ENCODE results near the gene DHRS7B. TPM values are rescaled to one million over a fixed set of nuclear protein-coding genes. Genes with fewer than 3 reads are reported as not detected.

DHRS7B gene
- total and polyA plus RNA-seq, 4 donors: 8.1 to 21.8 (median 18.2) TPM

- H3K9me3 ChIP-seq (ENCODE audit: control insufficient read depth, low read length): no peaks in the 10 kb centered on the region
- H3K36me3 ChIP-seq (ENCODE audit: control insufficient read depth in 1 of 2, insufficient read depth in 2 of 2, low read length in 1 of 2): peaks cover 0 to 1% of the 10 kb centered on the region in 2 donors
- intact Hi-C loops (cut with DNase I): loop anchor here in 1 of 2 donors (5.0 kb wide), 1 partner anchor 38 kb away; the partner anchor contains the start of gene TMEM11
- no peaks in the 10 kb centered on the region for H3K4me1 ChIP-seq (ENCODE audit: control insufficient read depth in 1 of 2, insufficient read depth in 2 of 2, low read length in 2 of 2)
- no peaks in the 10 kb centered on the region for H3K27me3 ChIP-seq (ENCODE audit: control insufficient read depth in 1 of 2, insufficient read depth in 2 of 2, low read length in 1 of 2)
- DNase-seq (no peak), ATAC-seq (ENCODE audit: low FRiP score) (no peak)
- no peak overlapping the region for H3K4me3 ChIP-seq (ENCODE audit: low read length in 2 of 2)
- WGBS, 2 donors: 6 to 18% methylated on average over 8 of the region's 8 CpGs
- peak overlapping the region in 1 of 2 donors; percentile 42 for H3K27ac ChIP-seq (ENCODE audit: low read depth in 1 of 2, low read length in 2 of 2)
These were observed 47.4 kb downstream of the DHRS7B start for GRCh38 chr17:21174186-21174585.

- peak in 1 of 2 donors; percentile 61 for DNase-seq
- peak overlapping the region in 1 of 2 donors; percentile 64 for H3K27ac ChIP-seq (ENCODE audit: low read depth in 1 of 2, low read length in 2 of 2)
- H3K4me1 ChIP-seq (ENCODE audit: control insufficient read depth in 1 of 2, insufficient read depth in 2 of 2, low read length in 2 of 2): no peaks in the 10 kb centered on the region
- intact Hi-C loops (cut with DNase I): loop anchor here in 1 of 2 donors (5.0 kb wide), 1 partner anchor 38 kb away; the partner anchor contains the start of gene TMEM11
- no peak overlapping the region for H3K4me3 ChIP-seq (ENCODE audit: low read length in 2 of 2)
- H3K27me3 ChIP-seq (ENCODE audit: control insufficient read depth in 1 of 2, insufficient read depth in 2 of 2, low read length in 1 of 2): no peaks in the 10 kb centered on the region
- H3K9me3 ChIP-seq (ENCODE audit: control insufficient read depth, low read length): no peaks in the 10 kb centered on the region
- 42 to 54% methylated on average over 7 of the region's 7 CpGs for WGBS, 2 donors
- H3K36me3 ChIP-seq (ENCODE audit: control insufficient read depth in 1 of 2, insufficient read depth in 2 of 2, low read length in 1 of 2): peaks cover 0 to 1% of the 10 kb centered on the region in 2 donors
- no peak for ATAC-seq (ENCODE audit: low FRiP score)
These were observed 47.9 kb downstream of the DHRS7B start for GRCh38 chr17:21174713-21175112.

- peaks cover 0 to 1% of the 10 kb centered on the region in 2 donors for H3K36me3 ChIP-seq (ENCODE audit: control insufficient read depth in 1 of 2, insufficient read depth in 2 of 2, low read length in 1 of 2)
- no peaks in the 10 kb centered on the region for H3K4me1 ChIP-seq (ENCODE audit: control insufficient read depth in 1 of 2, insufficient read depth in 2 of 2, low read length in 2 of 2)
- no peaks in the 10 kb centered on the region for H3K27me3 ChIP-seq (ENCODE audit: control insufficient read depth in 1 of 2, insufficient read depth in 2 of 2, low read length in 1 of 2)
- no peak overlapping the region for H3K4me3 ChIP-seq (ENCODE audit: low read length in 2 of 2)
- 84% methylated on average over 12 of the region's 12 CpGs for WGBS, 2 donors
- intact Hi-C loops (cut with DNase I): no loop called here
- no peak for DNase-seq
- no peaks in the 10 kb centered on the region for H3K9me3 ChIP-seq (ENCODE audit: control insufficient read depth, low read length)
- H3K27ac ChIP-seq (ENCODE audit: low read depth in 1 of 2, low read length in 2 of 2): no peak overlapping the region
- no peak for ATAC-seq (ENCODE audit: low FRiP score)
These were observed 50.1 kb downstream of the DHRS7B start for GRCh38 chr17:21176773-21177395.

- DNase-seq (peak in 1 of 2 donors; percentile 35), ATAC-seq (ENCODE audit: low FRiP score) (no peak)
- WGBS, 2 donors: 93 to 94% methylated on average over 8 of the region's 8 CpGs
- no peak overlapping the region for H3K27ac ChIP-seq (ENCODE audit: low read depth in 1 of 2, low read length in 2 of 2)
- H3K36me3 ChIP-seq (ENCODE audit: control insufficient read depth in 1 of 2, insufficient read depth in 2 of 2, low read length in 1 of 2): no peaks in the 10 kb centered on the region
- H3K27me3 ChIP-seq (ENCODE audit: control insufficient read depth in 1 of 2, insufficient read depth in 2 of 2, low read length in 1 of 2): no peaks in the 10 kb centered on the region
- no peak overlapping the region for H3K4me3 ChIP-seq (ENCODE audit: low read length in 2 of 2)
- H3K9me3 ChIP-seq (ENCODE audit: control insufficient read depth, low read length): no peaks in the 10 kb centered on the region
- intact Hi-C loops (cut with DNase I): no loop called here
- H3K4me1 ChIP-seq (ENCODE audit: control insufficient read depth in 1 of 2, insufficient read depth in 2 of 2, low read length in 2 of 2): no peaks in the 10 kb centered on the region
These were observed 50.6 kb downstream of the DHRS7B start for GRCh38 chr17:21177401-21177800.

GRCh38 chr17:21177854-21178600 lies 51.3 kb downstream of the DHRS7B start:
- Histone ChIP-seq H3K36me3 (ENCODE audit: control insufficient read depth in 1 of 2, insufficient read depth in 2 of 2, low read length in 1 of 2) (no peaks in the 10 kb centered on the region), H3K4me3 (ENCODE audit: low read length in 2 of 2) (no peak overlapping the region), H3K27ac (ENCODE audit: low read depth in 1 of 2, low read length in 2 of 2) (no peak overlapping the region), H3K27me3 (ENCODE audit: control insufficient read depth in 1 of 2, insufficient read depth in 2 of 2, low read length in 1 of 2) (no peaks in the 10 kb centered on the region), H3K4me1 (ENCODE audit: control insufficient read depth in 1 of 2, insufficient read depth in 2 of 2, low read length in 2 of 2) (no peaks in the 10 kb centered on the region), H3K9me3 (ENCODE audit: control insufficient read depth, low read length) (no peaks in the 10 kb centered on the region)
- ATAC-seq (ENCODE audit: low FRiP score) (no peak), DNase-seq (peak in 1 of 2 donors; percentile 57)
- intact Hi-C loops (cut with DNase I): no loop called here
- WGBS, 2 donors: 95% methylated on average over 13 of the region's 13 CpGs

- WGBS, 2 donors: 78 to 85% methylated on average over 5 of the region's 5 CpGs
These were observed 56.7 kb downstream of the DHRS7B start for GRCh38 chr17:21183468-21183867.

GRCh38 chr17:21184570-21184969 lies 57.8 kb downstream of the DHRS7B start:
- no peak for DNase-seq
- ATAC-seq (ENCODE audit: low FRiP score): no peak
- H3K4me1 ChIP-seq (ENCODE audit: control insufficient read depth in 1 of 2, insufficient read depth in 2 of 2, low read length in 2 of 2): no peaks in the 10 kb centered on the region
- WGBS, 2 donors: 89 to 90% methylated on average over 3 of the region's 3 CpGs
- no peaks in the 10 kb centered on the region for H3K27me3 ChIP-seq (ENCODE audit: control insufficient read depth in 1 of 2, insufficient read depth in 2 of 2, low read length in 1 of 2)
- no peak overlapping the region for H3K4me3 ChIP-seq (ENCODE audit: low read length in 2 of 2)
- no peak overlapping the region for H3K27ac ChIP-seq (ENCODE audit: low read depth in 1 of 2, low read length in 2 of 2)
- intact Hi-C loops (cut with DNase I): no loop called here
- peaks cover 0 to 5% of the 10 kb centered on the region in 2 donors for H3K36me3 ChIP-seq (ENCODE audit: control insufficient read depth in 1 of 2, insufficient read depth in 2 of 2, low read length in 1 of 2)
- H3K9me3 ChIP-seq (ENCODE audit: control insufficient read depth, low read length): no peaks in the 10 kb centered on the region

More at GRCh38 chr17:21183468-21183867, 56.7 kb downstream of the DHRS7B start:
- no peak overlapping the region for H3K27ac ChIP-seq (ENCODE audit: low read depth in 1 of 2, low read length in 2 of 2)
- H3K36me3 ChIP-seq (ENCODE audit: control insufficient read depth in 1 of 2, insufficient read depth in 2 of 2, low read length in 1 of 2): peaks cover 0 to 5% of the 10 kb centered on the region in 2 donors
- H3K4me1 ChIP-seq (ENCODE audit: control insufficient read depth in 1 of 2, insufficient read depth in 2 of 2, low read length in 2 of 2): no peaks in the 10 kb centered on the region
- ATAC-seq (ENCODE audit: low FRiP score): no peak
- no peaks in the 10 kb centered on the region for H3K9me3 ChIP-seq (ENCODE audit: control insufficient read depth, low read length)
- no peaks in the 10 kb centered on the region for H3K27me3 ChIP-seq (ENCODE audit: control insufficient read depth in 1 of 2, insufficient read depth in 2 of 2, low read length in 1 of 2)
- no peak for DNase-seq
- no peak overlapping the region for H3K4me3 ChIP-seq (ENCODE audit: low read length in 2 of 2)
- intact Hi-C loops (cut with DNase I): no loop called here

- no peak for ATAC-seq (ENCODE audit: low FRiP score)
- WGBS, 2 donors: 98 to 100% methylated on average over 1 of the region's 1 CpG
- no peak overlapping the region for H3K4me3 ChIP-seq (ENCODE audit: low read length in 2 of 2)
- H3K9me3 ChIP-seq (ENCODE audit: control insufficient read depth, low read length): no peaks in the 10 kb centered on the region
- peaks cover 0 to 5% of the 10 kb centered on the region in 2 donors for H3K36me3 ChIP-seq (ENCODE audit: control insufficient read depth in 1 of 2, insufficient read depth in 2 of 2, low read length in 1 of 2)
- no peak overlapping the region for H3K27ac ChIP-seq (ENCODE audit: low read depth in 1 of 2, low read length in 2 of 2)
- H3K4me1 ChIP-seq (ENCODE audit: control insufficient read depth in 1 of 2, insufficient read depth in 2 of 2, low read length in 2 of 2): no peaks in the 10 kb centered on the region
- H3K27me3 ChIP-seq (ENCODE audit: control insufficient read depth in 1 of 2, insufficient read depth in 2 of 2, low read length in 1 of 2): no peaks in the 10 kb centered on the region
- DNase-seq: no peak
- intact Hi-C loops (cut with DNase I): no loop called here
These were observed 58.3 kb downstream of the DHRS7B start for GRCh38 chr17:21185061-21185460.
